Measurements from ENCODE around the gene BIVM.

BIVM gene

DNA sequence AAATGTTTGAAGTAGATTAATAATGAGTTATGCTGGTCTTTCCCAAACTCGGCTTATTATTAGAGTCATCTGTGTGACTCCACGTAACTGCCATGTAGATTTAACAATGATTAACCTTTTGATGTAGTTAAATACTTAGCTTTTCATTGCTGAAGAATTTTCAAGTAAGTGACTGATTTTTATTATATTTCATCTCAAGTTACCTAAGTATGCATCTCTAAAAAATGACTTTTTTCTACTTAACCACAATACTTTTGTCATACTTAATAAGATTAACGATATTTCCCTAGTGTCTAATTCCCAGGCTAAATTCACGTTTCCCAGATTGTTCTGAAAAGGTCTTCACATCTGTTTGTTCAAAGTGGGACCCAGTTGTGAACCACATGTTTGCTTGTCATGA lies 17.8 kb downstream of the BIVM start:
- TF ChIP-seq, protein P1, sequence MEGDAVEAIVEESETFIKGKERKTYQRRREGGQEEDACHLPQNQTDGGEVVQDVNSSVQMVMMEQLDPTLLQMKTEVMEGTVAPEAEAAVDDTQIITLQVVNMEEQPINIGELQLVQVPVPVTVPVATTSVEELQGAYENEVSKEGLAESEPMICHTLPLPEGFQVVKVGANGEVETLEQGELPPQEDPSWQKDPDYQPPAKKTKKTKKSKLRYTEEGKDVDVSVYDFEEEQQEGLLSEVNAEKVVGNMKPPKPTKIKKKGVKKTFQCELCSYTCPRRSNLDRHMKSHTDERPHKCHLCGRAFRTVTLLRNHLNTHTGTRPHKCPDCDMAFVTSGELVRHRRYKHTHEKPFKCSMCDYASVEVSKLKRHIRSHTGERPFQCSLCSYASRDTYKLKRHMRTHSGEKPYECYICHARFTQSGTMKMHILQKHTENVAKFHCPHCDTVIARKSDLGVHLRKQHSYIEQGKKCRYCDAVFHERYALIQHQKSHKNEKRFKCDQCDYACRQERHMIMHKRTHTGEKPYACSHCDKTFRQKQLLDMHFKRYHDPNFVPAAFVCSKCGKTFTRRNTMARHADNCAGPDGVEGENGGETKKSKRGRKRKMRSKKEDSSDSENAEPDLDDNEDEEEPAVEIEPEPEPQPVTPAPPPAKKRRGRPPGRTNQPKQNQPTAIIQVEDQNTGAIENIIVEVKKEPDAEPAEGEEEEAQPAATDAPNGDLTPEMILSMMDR (conservative IDR thresholded peaks at IDR 0.05; ENCODE audit: low read length): no peak
- H3K9me3 ChIP-seq (ENCODE audit: insufficient read depth, low read depth, low read length): peaks cover 3% of the 10 kb centered on the region; the same call in 1 of the 2 replicates
- peaks cover 12% of the 10 kb centered on the region for H3K4me1 ChIP-seq (ENCODE audit: insufficient read depth, low read length, poor library complexity, severe bottlenecking)
- H3K9me2 ChIP-seq (replicated peaks; ENCODE audit: low read depth, low read length): no peaks in the 10 kb centered on the region
- no peak overlapping the region for H3K9ac ChIP-seq (ENCODE audit: low read depth, low read length, poor library complexity, severe bottlenecking)
- no peaks in the 10 kb centered on the region for H3K79me2 ChIP-seq (ENCODE audit: insufficient read depth, low read length)
- no peaks in the 10 kb centered on the region for H3F3A ChIP-seq (ENCODE audit: low read depth)
- H3K4me3 ChIP-seq (ENCODE audit: low read length, poor library complexity, severe bottlenecking): no peak overlapping the region
- H3K4me2 ChIP-seq (ENCODE audit: low read depth, low read length, poor library complexity, severe bottlenecking): no peak overlapping the region
- H3K27me3 ChIP-seq (ENCODE audit: insufficient read depth, low read length, poor library complexity, severe bottlenecking): no peaks in the 10 kb centered on the region
- no peaks in the 10 kb centered on the region for H4K20me1 ChIP-seq (ENCODE audit: insufficient read depth, low read length, poor library complexity, severe bottlenecking)
- H2AFZ ChIP-seq (ENCODE audit: low read length): no peak overlapping the region
- H3K36me3 ChIP-seq (ENCODE audit: insufficient read depth, low read length): no peaks in the 10 kb centered on the region

GRCh38 chr13:102817241-102817640 lies 18.3 kb downstream of the BIVM start:
- Histone ChIP-seq H2AFZ (ENCODE audit: low read length) (no peak overlapping the region), H3K4me3 (ENCODE audit: low read length, poor library complexity, severe bottlenecking) (no peak overlapping the region), H3K9me3 (ENCODE audit: insufficient read depth, low read depth, low read length) (no peaks in the 10 kb centered on the region), H3K9me2 (replicated peaks; ENCODE audit: low read depth, low read length) (no peaks in the 10 kb centered on the region), H3K4me1 (ENCODE audit: insufficient read depth, low read length, poor library complexity, severe bottlenecking) (peaks cover 12% of the 10 kb centered on the region), H3K79me2 (ENCODE audit: insufficient read depth, low read length) (no peaks in the 10 kb centered on the region), H3K4me2 (ENCODE audit: low read depth, low read length, poor library complexity, severe bottlenecking) (no peak overlapping the region), H3K27me3 (ENCODE audit: insufficient read depth, low read length, poor library complexity, severe bottlenecking) (no peaks in the 10 kb centered on the region), H3K9ac (ENCODE audit: low read depth, low read length, poor library complexity, severe bottlenecking) (no peak overlapping the region), H4K20me1 (ENCODE audit: insufficient read depth, low read length, poor library complexity, severe bottlenecking) (no peaks in the 10 kb centered on the region), H3F3A (ENCODE audit: low read depth) (no peaks in the 10 kb centered on the region), H3K36me3 (ENCODE audit: insufficient read depth, low read length) (no peaks in the 10 kb centered on the region)
- TF ChIP-seq, protein P1 (conservative IDR thresholded peaks at IDR 0.05; ENCODE audit: low read length): no peak
- no peak for TF ChIP-seq EZH2phosphoT487 (IDR thresholded peaks at IDR 0.05; ENCODE audit: borderline replicate concordance)

DNA sequence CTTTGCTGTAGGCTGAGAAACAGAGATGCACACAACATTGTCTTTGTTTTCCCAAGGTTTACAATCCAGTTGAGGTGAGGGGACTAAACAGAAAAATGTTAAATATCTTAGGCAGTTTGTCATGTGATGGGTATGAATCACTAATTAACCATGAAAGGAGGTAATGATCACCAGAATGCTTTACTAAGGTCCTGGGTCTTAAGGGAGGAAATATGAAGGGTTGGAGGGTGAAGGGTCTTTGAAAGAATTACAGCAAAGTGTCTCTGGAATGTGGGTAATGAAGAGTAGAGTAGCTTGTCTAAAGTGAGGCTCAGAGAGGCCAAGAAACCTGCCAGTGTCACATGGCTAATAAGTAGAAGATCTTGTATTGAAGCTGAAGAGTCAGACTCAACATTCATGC lies 19.0 kb downstream of the BIVM start:
- Histone ChIP-seq H3K36me3 (ENCODE audit: insufficient read depth, low read length) (no peaks in the 10 kb centered on the region), H3K4me2 (ENCODE audit: low read depth, low read length, poor library complexity, severe bottlenecking) (no peak overlapping the region), H3K4me3 (ENCODE audit: low read length, poor library complexity, severe bottlenecking) (no peak overlapping the region), H3K4me1 (ENCODE audit: insufficient read depth, low read length, poor library complexity, severe bottlenecking) (peaks cover 12% of the 10 kb centered on the region), H3K9me2 (replicated peaks; ENCODE audit: low read depth, low read length) (no peaks in the 10 kb centered on the region), H3K27me3 (ENCODE audit: insufficient read depth, low read length, poor library complexity, severe bottlenecking) (no peaks in the 10 kb centered on the region), H3K9me3 (ENCODE audit: insufficient read depth, low read depth, low read length) (no peaks in the 10 kb centered on the region), H4K20me1 (ENCODE audit: insufficient read depth, low read length, poor library complexity, severe bottlenecking) (no peaks in the 10 kb centered on the region), H2AFZ (ENCODE audit: low read length) (no peak overlapping the region), H3K79me2 (ENCODE audit: insufficient read depth, low read length) (no peaks in the 10 kb centered on the region), H3K9ac (ENCODE audit: low read depth, low read length, poor library complexity, severe bottlenecking) (no peak overlapping the region), H3F3A (ENCODE audit: low read depth) (no peaks in the 10 kb centered on the region)
- TF ChIP-seq EZH2phosphoT487 (IDR thresholded peaks at IDR 0.05; ENCODE audit: borderline replicate concordance): no peak
- TF ChIP-seq, protein P1 (conservative IDR thresholded peaks at IDR 0.05; ENCODE audit: low read length): no peak

Measured in Loucy (cell line).